GM12872 (cell line): Measurements from ENCODE around the gene STXBP1.

ENCODE experiments used
- TF ChIP-seq, protein P1 (sequence below): IDR thresholded peaks from 3 replicates; pipeline ENCODE4 v1.5.1; 2011; ENCODE audit warnings: low read depth, mild to moderate bottlenecking, low read length, moderate library complexity; ENCODE audit not compliant: insufficient read depth

STXBP1 gene

DNA sequence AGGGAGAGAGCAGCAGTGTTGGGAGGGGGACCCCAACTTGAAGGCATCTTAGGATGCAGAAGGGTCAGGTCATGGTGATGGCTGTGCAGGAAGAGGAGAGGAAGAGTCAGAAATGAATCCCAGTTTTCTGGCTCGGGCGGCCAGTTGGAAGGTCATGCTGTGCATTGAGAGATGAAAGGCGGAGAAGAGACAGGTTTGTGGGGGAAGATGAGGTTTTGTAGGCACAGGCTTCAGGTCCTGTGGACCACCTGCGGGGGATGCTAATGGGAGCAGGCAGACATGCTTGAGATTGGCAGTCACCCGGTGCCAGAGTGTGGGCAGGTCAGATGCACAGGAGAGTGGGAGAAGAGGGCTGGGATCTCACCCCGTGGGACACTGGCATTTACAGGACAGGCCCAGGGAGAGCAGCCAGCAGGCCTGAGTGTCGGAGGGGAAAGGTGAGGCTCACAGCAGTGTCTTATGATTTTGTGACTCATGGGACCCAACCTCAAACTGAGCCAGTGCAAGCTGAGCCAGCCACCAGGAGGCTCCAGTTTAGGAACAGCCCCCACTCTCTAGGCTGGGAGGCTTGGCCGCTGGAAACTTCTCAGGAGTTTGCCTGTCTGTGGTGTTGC is 17.5 kb downstream of the STXBP1 start:
- TF ChIP-seq, protein P1, sequence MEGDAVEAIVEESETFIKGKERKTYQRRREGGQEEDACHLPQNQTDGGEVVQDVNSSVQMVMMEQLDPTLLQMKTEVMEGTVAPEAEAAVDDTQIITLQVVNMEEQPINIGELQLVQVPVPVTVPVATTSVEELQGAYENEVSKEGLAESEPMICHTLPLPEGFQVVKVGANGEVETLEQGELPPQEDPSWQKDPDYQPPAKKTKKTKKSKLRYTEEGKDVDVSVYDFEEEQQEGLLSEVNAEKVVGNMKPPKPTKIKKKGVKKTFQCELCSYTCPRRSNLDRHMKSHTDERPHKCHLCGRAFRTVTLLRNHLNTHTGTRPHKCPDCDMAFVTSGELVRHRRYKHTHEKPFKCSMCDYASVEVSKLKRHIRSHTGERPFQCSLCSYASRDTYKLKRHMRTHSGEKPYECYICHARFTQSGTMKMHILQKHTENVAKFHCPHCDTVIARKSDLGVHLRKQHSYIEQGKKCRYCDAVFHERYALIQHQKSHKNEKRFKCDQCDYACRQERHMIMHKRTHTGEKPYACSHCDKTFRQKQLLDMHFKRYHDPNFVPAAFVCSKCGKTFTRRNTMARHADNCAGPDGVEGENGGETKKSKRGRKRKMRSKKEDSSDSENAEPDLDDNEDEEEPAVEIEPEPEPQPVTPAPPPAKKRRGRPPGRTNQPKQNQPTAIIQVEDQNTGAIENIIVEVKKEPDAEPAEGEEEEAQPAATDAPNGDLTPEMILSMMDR = peak; percentile 8; the same call in 1 of the 3 replicates

DNA sequence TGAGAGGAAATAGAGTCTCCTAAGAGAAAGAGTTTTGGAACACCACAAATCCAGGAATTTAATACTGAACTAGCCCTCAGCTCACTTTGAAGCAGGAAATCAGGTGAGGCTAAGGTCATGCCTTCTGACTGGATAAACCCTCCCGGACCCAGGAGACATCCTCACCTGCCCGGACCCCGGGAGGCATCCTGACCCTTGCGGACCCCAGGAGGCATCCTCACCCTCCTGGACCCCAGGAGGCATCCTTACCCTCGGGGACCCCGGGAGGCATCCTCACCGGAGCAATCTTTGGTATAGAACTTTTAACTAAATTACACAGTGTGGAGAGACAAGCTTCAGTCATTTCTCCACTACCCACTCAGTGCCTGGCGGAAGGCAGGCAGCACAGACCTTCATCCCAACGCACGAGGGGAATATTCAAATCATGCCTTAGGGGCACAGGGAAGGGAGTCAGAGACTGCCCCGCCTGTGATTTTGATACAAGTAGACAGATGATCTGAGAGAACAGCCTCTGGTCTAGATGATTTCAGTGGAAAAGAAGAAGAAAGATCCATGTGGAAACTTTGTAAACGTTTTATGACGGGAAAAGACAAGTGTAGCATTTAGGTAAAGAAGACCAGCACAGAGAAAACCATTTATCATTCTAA is 21.3 kb downstream of the STXBP1 start:
- TF ChIP-seq, protein P1 = no peak

DNA sequence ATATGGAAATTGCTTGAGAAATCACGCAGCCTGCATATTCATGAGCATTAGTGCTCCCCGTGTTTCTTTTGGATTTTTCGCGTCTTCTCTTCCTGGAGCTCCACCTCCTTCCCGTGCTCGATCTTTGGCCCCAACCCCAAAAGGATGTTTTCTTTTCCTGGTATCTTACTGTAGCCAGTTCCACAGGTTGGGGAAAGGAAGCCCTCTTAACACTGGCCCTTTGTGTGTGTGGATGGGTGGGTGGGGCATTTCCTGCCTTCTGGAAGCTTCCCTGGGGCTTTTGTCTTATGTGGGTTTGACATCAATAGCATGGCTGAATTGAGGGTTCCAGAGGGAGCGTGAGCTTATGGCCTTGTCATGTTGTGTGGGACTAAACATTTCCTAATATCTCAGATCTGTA is 21.9 kb downstream of the STXBP1 start:
- TF ChIP-seq, protein P1 = no peak

GRCh38 chr9:127634698-127635097 is 22.6 kb downstream of the STXBP1 start:
- TF ChIP-seq, protein P1 = no peak

DNA sequence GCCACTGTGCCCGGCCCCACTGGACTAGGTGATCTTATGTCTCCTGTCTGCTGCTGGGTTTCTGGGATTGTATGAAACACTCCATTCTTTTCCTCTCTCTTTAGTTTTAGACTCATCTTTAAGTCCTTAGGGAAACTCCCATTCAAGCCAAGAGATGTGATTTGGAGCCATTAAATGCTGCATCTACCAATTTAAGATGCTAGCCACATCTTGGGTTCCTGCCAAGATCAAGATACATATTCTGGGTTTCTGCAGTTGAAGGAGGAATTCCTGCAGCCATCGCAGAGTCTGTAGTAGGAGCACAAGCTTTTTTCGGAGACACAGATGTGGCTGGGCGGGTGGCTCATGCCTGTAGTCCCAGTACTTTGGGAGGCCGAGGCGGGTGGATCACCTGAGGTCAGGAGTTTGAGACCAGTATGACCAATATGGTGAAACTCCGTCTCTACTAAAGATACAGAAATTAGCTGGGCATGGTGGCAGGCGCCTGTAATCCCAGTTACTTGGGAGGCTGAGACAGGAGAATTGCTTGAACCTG is 23.2 kb downstream of the STXBP1 start:
- TF ChIP-seq, protein P1 = no peak

- TF ChIP-seq, protein P1 = no peak
These were observed 25.3 kb downstream of the STXBP1 start for GRCh38 chr9:127637322-127637847.

GRCh38 chr9:127640908-127641545 is 28.9 kb downstream of the STXBP1 start:
- TF ChIP-seq, protein P1 = no peak
